ENCODE measurements around the gene PEX11B. TPM values are rescaled to one million over a fixed set of nuclear protein-coding genes. Genes with fewer than 3 reads are reported as not detected.

Gene PEX11B
- polyA plus RNA-seq, 1 of the 3 experiments (the other 2 are of a cell fraction) = 26.1 TPM

DNA sequence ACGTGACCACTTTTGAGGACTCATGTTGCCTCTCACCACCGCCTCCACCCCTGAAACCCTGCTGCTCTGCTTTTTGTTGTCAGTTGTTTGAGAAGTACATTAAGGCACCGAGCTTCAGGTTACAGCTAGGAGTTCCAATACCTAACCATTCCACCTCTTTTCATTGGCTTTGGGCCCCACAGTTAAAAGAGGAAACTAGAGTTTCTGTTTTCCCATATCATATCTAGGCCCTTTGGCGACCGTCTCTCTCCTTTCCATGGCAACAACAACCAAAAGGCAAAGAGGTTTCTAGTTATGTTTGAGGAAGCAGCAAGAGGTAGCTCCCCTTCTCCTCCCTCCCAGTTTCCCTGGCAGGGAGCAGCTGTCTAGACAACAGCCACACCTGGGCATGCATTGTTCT, 38.7 kb downstream of the PEX11B start:
- H3K4me2 ChIP-seq = no peak overlapping the region
- H3K4me3 ChIP-seq (ENCODE audit: low read depth in 2 of 2, low read length in 1 of 2) = no peak overlapping the region
- peaks cover 7% of the 10 kb centered on the region for H3F3A ChIP-seq (replicated peaks; ENCODE audit: insufficient read depth)
- DNase-seq = no peak
- H3K27ac ChIP-seq (ENCODE audit: low read depth in 2 of 2, low read length in 1 of 2) = no peak overlapping the region
- H3K9me2 ChIP-seq = no peaks in the 10 kb centered on the region
- CTCF ChIA-PET = interaction anchor here (1.3 to 6.5 kb wide), 3 partner anchors 12 to 34 kb away, joined by 3 to 54 read pairs (median 37); partner anchors contain the start of gene NUDT17
- H4K20me1 ChIP-seq (ENCODE audit: insufficient read depth) = no peaks in the 10 kb centered on the region
- TF ChIP-seq CHD2 (IDR thresholded peaks at IDR 0.05; ENCODE audit: low read length, partially characterized antibody) (no peak), EZH2phosphoT487 (IDR thresholded peaks at IDR 0.05; ENCODE audit: borderline replicate concordance, low read depth) (no peak), RCOR1 (IDR thresholded peaks at IDR 0.05; ENCODE audit: low read length) (no peak), TEAD4 (IDR thresholded peaks at IDR 0.05; ENCODE audit: borderline replicate concordance, insufficient read depth) (no peak), GABPA (IDR thresholded peaks at IDR 0.05; ENCODE audit: low read depth) (no peak), RFX5 (IDR thresholded peaks at IDR 0.05; ENCODE audit: low read length) (no peak), RXRA (IDR thresholded peaks at IDR 0.05; ENCODE audit: borderline replicate concordance, low read depth) (no peak), FOXM1 (IDR thresholded peaks at IDR 0.05; ENCODE audit: low read depth) (no peak), YY1 (IDR thresholded peaks at IDR 0.05; ENCODE audit: low read depth) (no peak), NRF1 (IDR thresholded peaks at IDR 0.05; ENCODE audit: low read depth, low read length) (no peak), TAF1 (IDR thresholded peaks at IDR 0.05; ENCODE audit: borderline replicate concordance, low read depth, low read length) (no peak), EP300 (IDR thresholded peaks at IDR 0.05; ENCODE audit: borderline replicate concordance in 1 of 2, low read depth in 1 of 2, low read length in 1 of 2) (no peak), JUND (IDR thresholded peaks at IDR 0.05) (no peak)
- TF ChIP-seq, protein P1, sequence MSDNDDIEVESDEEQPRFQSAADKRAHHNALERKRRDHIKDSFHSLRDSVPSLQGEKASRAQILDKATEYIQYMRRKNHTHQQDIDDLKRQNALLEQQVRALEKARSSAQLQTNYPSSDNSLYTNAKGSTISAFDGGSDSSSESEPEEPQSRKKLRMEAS (IDR thresholded peaks at IDR 0.05; ENCODE audit: low read depth) = no peak
- TF ChIP-seq, protein P2, sequence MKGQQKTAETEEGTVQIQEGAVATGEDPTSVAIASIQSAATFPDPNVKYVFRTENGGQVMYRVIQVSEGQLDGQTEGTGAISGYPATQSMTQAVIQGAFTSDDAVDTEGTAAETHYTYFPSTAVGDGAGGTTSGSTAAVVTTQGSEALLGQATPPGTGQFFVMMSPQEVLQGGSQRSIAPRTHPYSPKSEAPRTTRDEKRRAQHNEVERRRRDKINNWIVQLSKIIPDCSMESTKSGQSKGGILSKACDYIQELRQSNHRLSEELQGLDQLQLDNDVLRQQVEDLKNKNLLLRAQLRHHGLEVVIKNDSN (IDR thresholded peaks at IDR 0.05; ENCODE audit: borderline replicate concordance, low read depth) = no peak
- TF ChIP-seq, protein P3, sequence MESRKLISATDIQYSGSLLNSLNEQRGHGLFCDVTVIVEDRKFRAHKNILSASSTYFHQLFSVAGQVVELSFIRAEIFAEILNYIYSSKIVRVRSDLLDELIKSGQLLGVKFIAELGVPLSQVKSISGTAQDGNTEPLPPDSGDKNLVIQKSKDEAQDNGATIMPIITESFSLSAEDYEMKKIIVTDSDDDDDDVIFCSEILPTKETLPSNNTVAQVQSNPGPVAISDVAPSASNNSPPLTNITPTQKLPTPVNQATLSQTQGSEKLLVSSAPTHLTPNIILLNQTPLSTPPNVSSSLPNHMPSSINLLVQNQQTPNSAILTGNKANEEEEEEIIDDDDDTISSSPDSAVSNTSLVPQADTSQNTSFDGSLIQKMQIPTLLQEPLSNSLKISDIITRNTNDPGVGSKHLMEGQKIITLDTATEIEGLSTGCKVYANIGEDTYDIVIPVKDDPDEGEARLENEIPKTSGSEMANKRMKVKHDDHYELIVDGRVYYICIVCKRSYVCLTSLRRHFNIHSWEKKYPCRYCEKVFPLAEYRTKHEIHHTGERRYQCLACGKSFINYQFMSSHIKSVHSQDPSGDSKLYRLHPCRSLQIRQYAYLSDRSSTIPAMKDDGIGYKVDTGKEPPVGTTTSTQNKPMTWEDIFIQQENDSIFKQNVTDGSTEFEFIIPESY (IDR thresholded peaks at IDR 0.05; ENCODE audit: borderline replicate concordance, low read depth) = no peak
- TF ChIP-seq, protein P4, sequence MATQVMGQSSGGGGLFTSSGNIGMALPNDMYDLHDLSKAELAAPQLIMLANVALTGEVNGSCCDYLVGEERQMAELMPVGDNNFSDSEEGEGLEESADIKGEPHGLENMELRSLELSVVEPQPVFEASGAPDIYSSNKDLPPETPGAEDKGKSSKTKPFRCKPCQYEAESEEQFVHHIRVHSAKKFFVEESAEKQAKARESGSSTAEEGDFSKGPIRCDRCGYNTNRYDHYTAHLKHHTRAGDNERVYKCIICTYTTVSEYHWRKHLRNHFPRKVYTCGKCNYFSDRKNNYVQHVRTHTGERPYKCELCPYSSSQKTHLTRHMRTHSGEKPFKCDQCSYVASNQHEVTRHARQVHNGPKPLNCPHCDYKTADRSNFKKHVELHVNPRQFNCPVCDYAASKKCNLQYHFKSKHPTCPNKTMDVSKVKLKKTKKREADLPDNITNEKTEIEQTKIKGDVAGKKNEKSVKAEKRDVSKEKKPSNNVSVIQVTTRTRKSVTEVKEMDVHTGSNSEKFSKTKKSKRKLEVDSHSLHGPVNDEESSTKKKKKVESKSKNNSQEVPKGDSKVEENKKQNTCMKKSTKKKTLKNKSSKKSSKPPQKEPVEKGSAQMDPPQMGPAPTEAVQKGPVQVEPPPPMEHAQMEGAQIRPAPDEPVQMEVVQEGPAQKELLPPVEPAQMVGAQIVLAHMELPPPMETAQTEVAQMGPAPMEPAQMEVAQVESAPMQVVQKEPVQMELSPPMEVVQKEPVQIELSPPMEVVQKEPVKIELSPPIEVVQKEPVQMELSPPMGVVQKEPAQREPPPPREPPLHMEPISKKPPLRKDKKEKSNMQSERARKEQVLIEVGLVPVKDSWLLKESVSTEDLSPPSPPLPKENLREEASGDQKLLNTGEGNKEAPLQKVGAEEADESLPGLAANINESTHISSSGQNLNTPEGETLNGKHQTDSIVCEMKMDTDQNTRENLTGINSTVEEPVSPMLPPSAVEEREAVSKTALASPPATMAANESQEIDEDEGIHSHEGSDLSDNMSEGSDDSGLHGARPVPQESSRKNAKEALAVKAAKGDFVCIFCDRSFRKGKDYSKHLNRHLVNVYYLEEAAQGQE (IDR thresholded peaks at IDR 0.05; ENCODE audit: low read depth, low read length) = no peak
- TF ChIP-seq, protein P5, sequence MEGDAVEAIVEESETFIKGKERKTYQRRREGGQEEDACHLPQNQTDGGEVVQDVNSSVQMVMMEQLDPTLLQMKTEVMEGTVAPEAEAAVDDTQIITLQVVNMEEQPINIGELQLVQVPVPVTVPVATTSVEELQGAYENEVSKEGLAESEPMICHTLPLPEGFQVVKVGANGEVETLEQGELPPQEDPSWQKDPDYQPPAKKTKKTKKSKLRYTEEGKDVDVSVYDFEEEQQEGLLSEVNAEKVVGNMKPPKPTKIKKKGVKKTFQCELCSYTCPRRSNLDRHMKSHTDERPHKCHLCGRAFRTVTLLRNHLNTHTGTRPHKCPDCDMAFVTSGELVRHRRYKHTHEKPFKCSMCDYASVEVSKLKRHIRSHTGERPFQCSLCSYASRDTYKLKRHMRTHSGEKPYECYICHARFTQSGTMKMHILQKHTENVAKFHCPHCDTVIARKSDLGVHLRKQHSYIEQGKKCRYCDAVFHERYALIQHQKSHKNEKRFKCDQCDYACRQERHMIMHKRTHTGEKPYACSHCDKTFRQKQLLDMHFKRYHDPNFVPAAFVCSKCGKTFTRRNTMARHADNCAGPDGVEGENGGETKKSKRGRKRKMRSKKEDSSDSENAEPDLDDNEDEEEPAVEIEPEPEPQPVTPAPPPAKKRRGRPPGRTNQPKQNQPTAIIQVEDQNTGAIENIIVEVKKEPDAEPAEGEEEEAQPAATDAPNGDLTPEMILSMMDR (IDR thresholded peaks at IDR 0.05) = no peak
- H3K9ac ChIP-seq = no peak overlapping the region
- H3K36me3 ChIP-seq (replicated peaks in 1 of 2; ENCODE audit: control insufficient read depth in 1 of 2, insufficient read depth in 2 of 2, low read length in 1 of 2) = no peaks in the 10 kb centered on the region
- no peaks in the 10 kb centered on the region for H3K79me2 ChIP-seq (ENCODE audit: insufficient read depth)
- POLR2A ChIA-PET = no interaction called here
- H3K27me3 ChIP-seq (ENCODE audit: insufficient read depth) = no peaks in the 10 kb centered on the region
- WGBS (ENCODE audit: low lambda C conversion rate) = 76% methylated on average over 5 of the region's 5 CpGs
- H3K9me3 ChIP-seq = no peaks in the 10 kb centered on the region
- no peak overlapping the region for H2AFZ ChIP-seq (ENCODE audit: low read depth)
- H3K4me1 ChIP-seq (ENCODE audit: control insufficient read depth in 1 of 2, insufficient read depth in 2 of 2, low read depth in 1 of 2, low read length in 1 of 2) = peaks cover 0 to 7% of the 10 kb centered on the region in 2 experiments; a peak in 3 of 4 replicates
